GM12878 (cell line): Measurements from ENCODE around the gene CEP68. TPM values are rescaled to one million over a fixed set of nuclear protein-coding genes. Genes with fewer than 3 reads are reported as not detected.

Source experiments
- ATAC-seq: fragments of 200-7000 bp; cut with Tn5 transposase; 3 replicates; pipeline ENCODE4 v1.9.1; 2020; ENCODE audit warnings: mild to moderate bottlenecking, moderate library complexity
- BruUV-seq: library from RNA; stranded (reverse); fragments of 400-500 nt; replicated peaks from 2 replicates; lab custom pipeline; 2021; lab: Mats Ljungman, UMichigan
- CTCF ChIA-PET: fragments of 300-600 bp; sonication (Branson Sonifier 250); formaldehyde crosslinking; extraction: SDS; loops from one replicate; lab custom pipeline; 2021; ENCODE audit warnings: inconsistent platforms; lab: Yijun Ruan, JAX
- POLR2A ChIA-PET: fragments of 350-600 bp; formaldehyde crosslinking; extraction: SDS; loops from one replicate; lab custom pipeline; 2021; ENCODE audit warnings: inconsistent platforms; lab: Charles Lee
- RAD21 ChIA-PET: fragments of 300-600 bp; sonication (Branson Sonifier 250); formaldehyde crosslinking; loops from one replicate; lab custom pipeline; 2023; ENCODE audit warnings: antibody characterized with exemption; ENCODE audit not compliant: unreplicated experiment; lab: Charles Lee
- SMC1A ChIA-PET: fragments of 300-600 bp; sonication (Branson Sonifier 250); formaldehyde crosslinking; loops from one replicate; lab custom pipeline; 2023; ENCODE audit not compliant: unreplicated experiment, uncharacterized antibody; lab: Charles Lee
- DNase-seq: peaks from one replicate; pipeline ENCODE4 v3.0.0-alpha.2; 2011; ENCODE audit warnings: low read depth, low spot score
- FAIRE-seq: peaks from 3 replicates; lab custom pipeline; 2011; peaks lifted over from hg19 to GRCh38; lab: Jason Lieb, UNC
- H2AFZ ChIP-seq: 2 replicates; pipeline ENCODE4 v1.6.0; 2011; ENCODE audit warnings: low read depth, low read length, control low read depth; ENCODE audit not compliant: control insufficient read depth
- H3K27ac ChIP-seq: 2 replicates; pipeline ENCODE4 v1.5.1; 2011; ENCODE audit warnings: control low read depth; ENCODE audit not compliant: control insufficient read depth, insufficient read depth
- H3K27me3 ChIP-seq, 2 experiments: replicated peaks in 1 of 2; 2 replicates each; pipeline versions ENCODE4 v1.6.0 to v1.6.1; 2011; ENCODE audit warnings: low read length in 1 of 2; ENCODE audit not compliant: control insufficient read depth in 2 of 2, insufficient read depth in 2 of 2
- H3K36me3 ChIP-seq, 2 experiments: 2 replicates each; pipeline ENCODE4 v1.5.1; 2011; ENCODE audit warnings: low read length in 1 of 2; ENCODE audit not compliant: control insufficient read depth in 2 of 2, insufficient read depth in 2 of 2
- H3K4me1 ChIP-seq: 2 replicates; pipeline ENCODE4 v1.6.1; 2011; ENCODE audit warnings: mild to moderate bottlenecking, low read length, moderate library complexity, mixed read lengths; ENCODE audit not compliant: control insufficient read depth, insufficient read depth
- H3K4me2 ChIP-seq: 2 replicates; pipeline ENCODE4 v1.6.0; 2011; ENCODE audit warnings: control low read depth; ENCODE audit not compliant: control insufficient read depth, insufficient read depth
- H3K4me3 ChIP-seq: fragments of 200-600 bp; sonication (generic); 2 replicates; pipeline ENCODE4 v1.5.1; 2016
- H3K79me2 ChIP-seq: 2 replicates; pipeline ENCODE4 v1.6.0; 2011; ENCODE audit warnings: low read length; ENCODE audit not compliant: control insufficient read depth, insufficient read depth
- H3K9ac ChIP-seq: 2 replicates; pipeline ENCODE4 v1.8.0; 2011; ENCODE audit warnings: low read length, control low read depth, mixed read lengths; ENCODE audit not compliant: control insufficient read depth, insufficient read depth
- H3K9me3 ChIP-seq: replicated peaks from 3 replicates; pipeline ENCODE4 v1.5.1; 2011; ENCODE audit warnings: mild to moderate bottlenecking, low read length; ENCODE audit not compliant: control insufficient read depth, insufficient read depth
- H4K20me1 ChIP-seq: 2 replicates; pipeline ENCODE4 v1.6.0; 2011; ENCODE audit not compliant: control insufficient read depth, insufficient read depth
- CREB1 ChIP-seq: IDR thresholded peaks from 2 replicates; pipeline ENCODE4 v1.6.1; 2012; ENCODE audit warnings: low read depth, mild to moderate bottlenecking, inconsistent platforms
- PML ChIP-seq: IDR thresholded peaks from 2 replicates; pipeline ENCODE4 v1.6.1; 2012; ENCODE audit warnings: low read length, inconsistent platforms
- WGBS: methylation state at CpG from one replicate; pipeline ENCODE4 v1.1.6; 2016; ENCODE audit warnings: low lambda C conversion rate; ENCODE audit not compliant: insufficient replicate concordance, insufficient coverage; ENCODE audit errors: missing lambda C conversion rate; 5-methylcytosine and 5-hydroxymethylcytosine counted together
- in situ Hi-C: fragments of 300-500 bp; cut with MboI; formaldehyde crosslinking; loops from 9 replicates; pipeline ENCODE4 v1.14.3; 2018; ENCODE audit warnings: mixed read lengths
- intact Hi-C: fragments of 100-400 bp; cut with micrococcal nuclease; formaldehyde crosslinking; loops from one replicate; pipeline ENCODE4 v1.14.2; 2022; ENCODE audit not compliant: unreplicated experiment
- polyA plus RNA-seq, 11 experiments: library from polyadenylated mRNA; depleted of rRNA in 4 of 11; unstranded in 6 of 11; stranded (reverse) in 5 of 11; fragments of >200 nt; fragmentation: Nextera tagmentation in 4 of 11; fragmentation: Illumina TruSeq in 1 of 11; extraction: Ambion mirVana in 4 of 11; extraction: Trizol in 1 of 11; gene quantifications; 1 replicate in 1 of 11; 2 replicates in 10 of 11; pipeline versions ENCODE4 v1.2.1 to v1.2.3, GENCODE V29; 2011 to 2016; ENCODE audit warnings: inconsistent platforms in 2 of 11, missing spikeins in 2 of 11, low read depth in 1 of 11
- total RNA-seq, 4 experiments: library from RNA; depleted of rRNA in 3 of 4; stranded (reverse); fragments of >200 nt in 3 of 4; fragmentation: Illumina TruSeq in 1 of 4; extraction: Trizol in 1 of 4; gene quantifications; 2 replicates each; pipeline versions ENCODE4 v1.2.1 to v1.2.3, GENCODE V29; 2013 to 2021
- TF ChIP-seq, protein P1 (sequence below): IDR thresholded peaks from 2 replicates; pipeline ENCODE4 v1.6.1; 2012; ENCODE audit warnings: low read depth, low read length, improper control_type of control experiment

The CEP68 gene
- total and polyA plus RNA-seq, 10 of the 15 experiments (the other 5 are each of a cell fraction or from before 2014, with no cell fraction given), result 1.1 to 11.1 (median 7.4) TPM

DNA sequence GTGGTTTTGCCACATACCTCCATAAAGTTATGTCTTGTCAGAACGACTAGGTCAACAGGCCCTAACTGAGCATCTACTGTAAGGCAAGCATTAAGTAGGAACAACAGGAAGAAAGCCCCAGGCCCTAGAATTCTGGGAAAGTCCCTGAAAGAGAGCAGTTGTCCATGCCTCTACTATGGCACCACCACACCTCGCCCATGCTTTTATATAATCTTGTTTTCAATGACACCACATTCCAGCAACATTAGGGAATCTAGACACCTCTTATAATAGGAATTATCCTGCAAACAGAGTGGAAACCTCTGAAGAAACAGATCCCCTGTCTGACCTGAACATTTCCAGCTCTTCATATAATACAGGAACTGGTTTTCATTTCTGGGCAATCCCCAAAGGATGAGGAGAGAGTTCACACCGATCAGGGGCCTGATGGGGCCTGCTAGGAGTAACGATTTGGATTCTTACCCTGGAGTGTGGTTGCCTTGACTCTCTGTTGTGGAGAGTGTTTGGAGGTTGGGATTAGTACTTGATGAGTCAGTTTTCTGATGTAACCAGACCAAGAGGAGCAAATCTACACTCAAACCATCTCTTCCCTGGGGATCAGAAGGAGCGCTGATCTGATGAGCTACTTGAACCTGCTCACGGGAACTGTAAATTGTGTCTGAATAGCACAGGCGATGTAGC is 31.9 kb upstream of the CEP68 start:
- Histone ChIP-seq H3K36me3 (peaks cover 13% of the 10 kb centered on the region in 2 experiments), H3K27me3 (no peaks in the 10 kb centered on the region), H3K4me1 (peaks cover 31% of the 10 kb centered on the region), H3K4me3 (no peak overlapping the region), H2AFZ (no peak overlapping the region), H3K79me2 (no peaks in the 10 kb centered on the region), H3K4me2 (no peak overlapping the region), H3K9me3 (no peaks in the 10 kb centered on the region), H4K20me1 (no peaks in the 10 kb centered on the region), H3K9ac (no peak overlapping the region), H3K27ac (no peak overlapping the region)
- in situ Hi-C loops (no loop called here), intact Hi-C loops (no loop called here)
- DNase-seq (no peak), ATAC-seq (no peak), FAIRE-seq (no peak)
- 0 out of 2 replicates have a peak, but pooled peaks have one; percentile 4 for TF ChIP-seq PML
- TF ChIP-seq, protein P1, sequence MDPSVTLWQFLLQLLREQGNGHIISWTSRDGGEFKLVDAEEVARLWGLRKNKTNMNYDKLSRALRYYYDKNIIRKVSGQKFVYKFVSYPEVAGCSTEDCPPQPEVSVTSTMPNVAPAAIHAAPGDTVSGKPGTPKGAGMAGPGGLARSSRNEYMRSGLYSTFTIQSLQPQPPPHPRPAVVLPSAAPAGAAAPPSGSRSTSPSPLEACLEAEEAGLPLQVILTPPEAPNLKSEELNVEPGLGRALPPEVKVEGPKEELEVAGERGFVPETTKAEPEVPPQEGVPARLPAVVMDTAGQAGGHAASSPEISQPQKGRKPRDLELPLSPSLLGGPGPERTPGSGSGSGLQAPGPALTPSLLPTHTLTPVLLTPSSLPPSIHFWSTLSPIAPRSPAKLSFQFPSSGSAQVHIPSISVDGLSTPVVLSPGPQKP, result no peak
- TF ChIP-seq CREB1, result no peak
- CTCF ChIA-PET, result interaction anchor here (0.7 to 1.5 kb wide), 3 partner anchors 28 to 32 kb away, joined by 3 to 5 read pairs (median 4); no protein-coding TSS in a partner anchor
- POLR2A ChIA-PET, result interaction anchor here (0.6 to 1.3 kb wide), 2 partner anchors 9 to 37 kb away, joined by 3 to 6 read pairs; no protein-coding TSS in a partner anchor
- no TSS peak for BruUV-seq
- SMC1A ChIA-PET, result interaction anchor here (0.9 to 2.6 kb wide), 4 partner anchors 28 to 109 kb away, joined by 3 to 8 read pairs (median 3); no protein-coding TSS in a partner anchor
- RAD21 ChIA-PET, result interaction anchor here (1.0 kb wide), 1 partner anchor 24 kb away, joined by 3 read pairs; no protein-coding TSS in a partner anchor
- 87% methylated on average over 7 of the region's 7 CpGs for WGBS
